Glutamatergic neuron (in vitro differentiated cells): Measurements from ENCODE around the gene NMRK1. TPM values are rescaled to one million over a fixed set of nuclear protein-coding genes. Genes with fewer than 3 reads are reported as not detected.

Source experiments
- DNase-seq: peaks from one replicate; pipeline ENCODE4 v3.0.0; 2022
- H3K27ac Mint-ChIP-seq: one replicate; pipeline ENCODE4 v1.8.0; 2020; ENCODE audit warnings: mild to moderate bottlenecking, mixed read lengths, inconsistent platforms; ENCODE audit not compliant: unreplicated experiment
- H3K27me3 Mint-ChIP-seq: one replicate; pipeline ENCODE4 v1.8.0; 2020; ENCODE audit warnings: mild to moderate bottlenecking, moderate library complexity, mixed read lengths, inconsistent platforms; ENCODE audit not compliant: unreplicated experiment
- H3K36me3 Mint-ChIP-seq: one replicate; pipeline ENCODE4 v1.8.0; 2020; ENCODE audit warnings: mild to moderate bottlenecking, mixed read lengths, inconsistent platforms; ENCODE audit not compliant: unreplicated experiment
- H3K4me1 Mint-ChIP-seq: one replicate; pipeline ENCODE4 v1.8.0; 2020; ENCODE audit warnings: mild to moderate bottlenecking, low read depth, mixed read lengths, inconsistent platforms; ENCODE audit not compliant: unreplicated experiment
- H3K4me3 Mint-ChIP-seq: one replicate; pipeline ENCODE4 v1.8.0; 2020; ENCODE audit warnings: mild to moderate bottlenecking, mixed read lengths, inconsistent platforms; ENCODE audit not compliant: unreplicated experiment
- H3K9me3 Mint-ChIP-seq: one replicate; pipeline ENCODE4 v1.8.0; 2020; ENCODE audit warnings: mild to moderate bottlenecking, moderate library complexity, mixed read lengths, inconsistent platforms; ENCODE audit not compliant: unreplicated experiment
- total RNA-seq: library from RNA; stranded (reverse); fragmentation: NEBNext Ultra II Directional; extraction: Animal tissue kit (Norgen Biotek cat#: 25700); gene quantifications from one replicate; pipeline ENCODE4 v1.2.1, GENCODE V29; 2021; ENCODE audit not compliant: unreplicated experiment
- TF ChIP-seq, protein P1 (sequence below): fragments of 200-600 bp; sonication (generic); IDR thresholded peaks from one replicate; pipeline ENCODE4 v1.5.0; 2021; ENCODE audit not compliant: partially characterized antibody, unreplicated experiment

Gene NMRK1
- total RNA-seq, 1 donor from 2014 or later, result 6.1 TPM

DNA sequence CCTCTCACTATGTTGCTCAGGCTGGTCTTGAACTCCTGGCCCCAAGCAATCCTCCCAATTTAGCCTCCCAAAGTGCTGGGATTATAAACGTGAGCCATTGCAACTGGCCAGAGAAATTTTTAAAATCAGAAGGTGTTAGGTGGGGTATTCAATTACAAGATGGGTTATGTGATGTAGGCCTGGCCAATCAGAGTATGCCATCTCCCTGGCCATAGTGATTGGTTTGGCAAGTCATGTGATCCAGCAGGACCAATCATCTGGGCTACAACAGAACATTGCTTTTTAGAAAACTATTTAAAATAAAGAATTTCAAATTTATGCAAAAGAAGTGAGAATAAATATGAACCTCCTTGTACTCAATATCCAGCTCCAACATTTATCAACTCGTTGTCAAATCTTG, 22.4 kb downstream of the NMRK1 start:
- TF ChIP-seq, protein P1, sequence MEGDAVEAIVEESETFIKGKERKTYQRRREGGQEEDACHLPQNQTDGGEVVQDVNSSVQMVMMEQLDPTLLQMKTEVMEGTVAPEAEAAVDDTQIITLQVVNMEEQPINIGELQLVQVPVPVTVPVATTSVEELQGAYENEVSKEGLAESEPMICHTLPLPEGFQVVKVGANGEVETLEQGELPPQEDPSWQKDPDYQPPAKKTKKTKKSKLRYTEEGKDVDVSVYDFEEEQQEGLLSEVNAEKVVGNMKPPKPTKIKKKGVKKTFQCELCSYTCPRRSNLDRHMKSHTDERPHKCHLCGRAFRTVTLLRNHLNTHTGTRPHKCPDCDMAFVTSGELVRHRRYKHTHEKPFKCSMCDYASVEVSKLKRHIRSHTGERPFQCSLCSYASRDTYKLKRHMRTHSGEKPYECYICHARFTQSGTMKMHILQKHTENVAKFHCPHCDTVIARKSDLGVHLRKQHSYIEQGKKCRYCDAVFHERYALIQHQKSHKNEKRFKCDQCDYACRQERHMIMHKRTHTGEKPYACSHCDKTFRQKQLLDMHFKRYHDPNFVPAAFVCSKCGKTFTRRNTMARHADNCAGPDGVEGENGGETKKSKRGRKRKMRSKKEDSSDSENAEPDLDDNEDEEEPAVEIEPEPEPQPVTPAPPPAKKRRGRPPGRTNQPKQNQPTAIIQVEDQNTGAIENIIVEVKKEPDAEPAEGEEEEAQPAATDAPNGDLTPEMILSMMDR, result no peak
- Mint-ChIP-seq H3K9me3 (no peaks in the 10 kb centered on the region), H3K27ac (no peak overlapping the region), H3K27me3 (no peaks in the 10 kb centered on the region), H3K4me3 (no peak overlapping the region), H3K36me3 (no peaks in the 10 kb centered on the region), H3K4me1 (peaks cover 7% of the 10 kb centered on the region)
- DNase-seq, result no peak

DNA sequence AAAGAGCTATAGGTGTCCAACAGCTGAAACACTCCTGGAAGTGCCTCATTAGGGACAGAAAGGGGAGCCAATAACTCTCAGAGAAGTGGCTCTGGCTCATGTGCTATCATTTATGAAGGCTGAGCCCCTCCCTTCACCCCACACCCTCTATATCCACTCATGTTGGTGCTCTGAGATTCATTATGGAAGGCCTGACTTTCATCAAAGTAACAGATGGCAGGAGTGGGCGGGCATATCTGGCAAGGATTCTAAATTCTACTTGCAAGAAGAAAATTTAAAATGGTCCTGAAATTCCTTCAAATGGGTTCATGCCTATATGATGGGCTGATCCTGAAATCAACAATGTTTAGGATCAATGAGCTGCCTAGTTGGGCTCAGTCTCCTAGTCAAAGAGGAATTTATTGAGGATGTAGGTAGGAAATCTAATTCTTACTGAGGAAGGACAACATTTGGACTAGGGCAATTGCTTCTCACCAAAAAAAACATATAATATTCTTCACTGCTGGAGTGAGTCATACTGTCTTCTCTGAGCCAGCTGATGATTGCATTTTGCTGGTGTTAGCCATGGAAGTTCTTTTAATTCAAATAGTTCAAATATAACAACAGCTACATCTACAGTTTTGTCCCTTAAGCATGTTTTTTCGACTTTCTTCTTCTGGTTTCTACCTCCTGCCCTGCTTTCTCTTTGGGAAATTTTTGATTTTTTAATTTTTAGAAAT, 23.5 kb downstream of the NMRK1 start:
- no peak for DNase-seq
- H3K9me3 Mint-ChIP-seq, result no peaks in the 10 kb centered on the region
- H3K27me3 Mint-ChIP-seq, result no peaks in the 10 kb centered on the region
- H3K27ac Mint-ChIP-seq, result no peak overlapping the region
- TF ChIP-seq, protein P1, result no peak
- no peaks in the 10 kb centered on the region for H3K36me3 Mint-ChIP-seq
- H3K4me3 Mint-ChIP-seq, result no peak overlapping the region
- peaks cover 7% of the 10 kb centered on the region for H3K4me1 Mint-ChIP-seq

DNA sequence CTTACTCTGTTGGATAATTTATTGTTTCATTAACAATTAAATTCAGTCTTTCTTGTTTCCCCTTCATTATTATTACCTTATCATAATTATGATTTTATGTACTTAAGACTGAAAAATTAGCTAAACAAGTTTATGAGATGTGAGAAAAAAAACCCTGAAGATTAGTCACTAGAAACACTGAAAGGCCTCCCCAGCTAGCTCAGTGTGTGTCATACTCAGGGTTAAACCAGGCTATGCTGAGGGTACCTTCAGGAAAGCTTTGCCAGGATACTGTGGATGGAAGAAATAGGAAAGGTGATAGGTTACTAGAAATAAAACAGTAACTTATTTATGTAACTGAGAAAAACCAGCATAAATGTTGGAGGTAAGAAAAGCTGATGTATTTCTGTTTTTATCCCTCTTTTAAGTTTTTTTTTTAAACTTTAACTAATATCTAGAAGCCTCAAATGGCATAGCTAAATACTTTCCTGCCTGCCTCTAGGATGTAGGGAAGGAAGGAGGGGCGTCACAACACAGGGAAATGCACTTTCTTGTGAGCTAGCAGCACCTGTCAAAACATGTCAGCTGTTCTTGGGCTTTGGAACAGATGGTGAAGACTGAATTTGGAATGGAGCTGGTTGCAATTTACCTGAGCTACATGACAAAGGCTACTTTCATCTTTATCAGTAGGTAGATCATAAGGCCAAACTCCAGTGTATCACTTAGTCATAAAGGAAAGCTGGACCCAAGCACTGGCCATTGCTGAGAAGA, 24.2 kb downstream of the NMRK1 start:
- peak overlapping the region; percentile 77 for H3K27ac Mint-ChIP-seq
- TF ChIP-seq, protein P1, result no peak
- H3K9me3 Mint-ChIP-seq, result no peaks in the 10 kb centered on the region
- H3K27me3 Mint-ChIP-seq, result no peaks in the 10 kb centered on the region
- H3K36me3 Mint-ChIP-seq, result no peaks in the 10 kb centered on the region
- no peak for DNase-seq
- peaks cover 7% of the 10 kb centered on the region for H3K4me1 Mint-ChIP-seq
- H3K4me3 Mint-ChIP-seq, result no peak overlapping the region

DNA sequence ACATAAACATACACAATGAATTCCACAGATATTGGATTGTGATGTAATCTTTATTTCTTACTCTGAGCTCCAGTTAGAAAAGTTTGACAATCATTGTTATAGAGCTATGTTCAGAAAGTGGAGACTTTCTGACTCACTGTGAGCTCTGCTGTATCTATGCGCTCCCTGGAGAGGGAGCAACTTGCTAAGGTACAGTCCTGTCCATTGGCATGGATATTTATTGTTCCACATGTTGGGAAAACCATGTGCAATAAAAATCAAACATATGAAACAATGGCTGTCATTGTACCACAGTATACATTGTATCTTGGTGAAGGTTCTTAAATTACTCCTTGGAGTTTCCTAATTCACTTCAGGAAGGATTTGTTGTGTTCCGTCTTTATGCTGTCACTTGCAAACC, 26.8 kb downstream of the NMRK1 start:
- Mint-ChIP-seq H3K4me1 (peaks cover 7% of the 10 kb centered on the region), H3K9me3 (peaks cover 1% of the 10 kb centered on the region), H3K36me3 (no peaks in the 10 kb centered on the region), H3K4me3 (no peak overlapping the region), H3K27me3 (no peaks in the 10 kb centered on the region), H3K27ac (no peak overlapping the region)
- TF ChIP-seq, protein P1, result no peak
- DNase-seq, result no peak
